A549 (cell line): ENCODE measurements around the gene COG5. TPM values are rescaled to one million over a fixed set of nuclear protein-coding genes. Genes with fewer than 3 reads are reported as not detected.

Source experiments
- ATOH8 ChIP-seq: fragments of 250-450 bp; sonication (Bioruptor Pico); IDR thresholded peaks from 2 replicates; pipeline ENCODE4 v1.5.0; 2020; ENCODE audit warnings: low read depth, mild to moderate bottlenecking, moderate library complexity
- BHLHE40 ChIP-seq: IDR thresholded peaks from 2 replicates; pipeline ENCODE4 v1.6.1; 2012; ENCODE audit warnings: low read depth, low read length, inconsistent platforms
- CBX2 ChIP-seq: fragments of 200-600 bp; sonication (generic); IDR thresholded peaks from 2 replicates; pipeline ENCODE4 v1.6.1; 2016; ENCODE audit warnings: low read depth, mild to moderate bottlenecking, borderline replicate concordance
- CBX8 ChIP-seq: fragments of 200-600 bp; sonication (generic); IDR thresholded peaks from 2 replicates; pipeline ENCODE4 v1.6.1; 2016
- CEBPB ChIP-seq, 2 experiments: fragments of >200 bp in 1 of 2; sonication (Bioruptor Twin) in 1 of 2; formaldehyde crosslinking in 1 of 2; IDR thresholded peaks; 2 replicates each; pipeline ENCODE4 v1.6.1; 2012 to 2016
- CHD2 ChIP-seq: fragments of 150-350 bp; IDR thresholded peaks from 2 replicates; pipeline ENCODE4 v1.6.1; 2014; ENCODE audit warnings: low read length; ENCODE audit not compliant: partially characterized antibody
- EHF ChIP-seq: fragments of 250-450 bp; sonication (Bioruptor Pico); IDR thresholded peaks from 2 replicates; pipeline ENCODE4 v1.5.0; 2020; ENCODE audit warnings: mild to moderate bottlenecking
- EHMT2 ChIP-seq: fragments of 200-600 bp; sonication (generic); IDR thresholded peaks from 2 replicates; pipeline ENCODE4 v1.6.1; 2016; ENCODE audit warnings: antibody characterized with exemption, low read depth, mild to moderate bottlenecking, moderate library complexity
- EP300 ChIP-seq, 2 experiments: fragments of >200 bp; sonication (Bioruptor Twin); formaldehyde crosslinking; IDR thresholded peaks; 2 replicates in 1 of 2; 3 replicates in 1 of 2; pipeline ENCODE4 v1.6.1; 2016 to 2017
- ESRRA ChIP-seq: fragments of 150-350 bp; IDR thresholded peaks from 2 replicates; pipeline ENCODE4 v1.6.1; 2014; ENCODE audit warnings: mild to moderate bottlenecking, low read length, borderline replicate concordance
- FOSB ChIP-seq: fragments of 250-450 bp; sonication (Bioruptor Pico); IDR thresholded peaks from 2 replicates; pipeline ENCODE4 v1.5.0; 2020; ENCODE audit warnings: mild to moderate bottlenecking, moderate library complexity
- FOSL2 ChIP-seq, 2 experiments: fragments of 450-650 bp in 1 of 2; fragments of >200 bp in 1 of 2; sonication (Bioruptor Twin) in 1 of 2; formaldehyde crosslinking; IDR thresholded peaks; 2 replicates each; pipeline versions ENCODE4 v1.5.0 to v1.6.1; 2016 to 2020; ENCODE audit warnings: mild to moderate bottlenecking in 1 of 2, moderate library complexity in 1 of 2
- HOXA7 ChIP-seq: fragments of 250-450 bp; sonication (Bioruptor Pico); IDR thresholded peaks from 2 replicates; pipeline ENCODE4 v1.5.0; 2020; ENCODE audit warnings: mild to moderate bottlenecking, moderate library complexity
- JUN ChIP-seq, 2 experiments: fragments of >200 bp; sonication (Bioruptor Twin); formaldehyde crosslinking; IDR thresholded peaks; 2 replicates in 1 of 2; 3 replicates in 1 of 2; pipeline ENCODE4 v1.6.1; 2016 to 2017
- JUNB ChIP-seq: fragments of >200 bp; sonication (Bioruptor Twin); formaldehyde crosslinking; IDR thresholded peaks from 2 replicates; pipeline ENCODE4 v1.6.1; 2016
- KDM1A ChIP-seq: fragments of 200-600 bp; sonication (generic); IDR thresholded peaks from 2 replicates; pipeline ENCODE4 v1.6.1; 2016; ENCODE audit warnings: low read depth, mild to moderate bottlenecking
- KDM5A ChIP-seq: fragments of 200-600 bp; sonication (generic); IDR thresholded peaks from 2 replicates; pipeline ENCODE4 v1.6.1; 2016; ENCODE audit warnings: antibody characterized with exemption, mild to moderate bottlenecking
- MAFK ChIP-seq: fragments of 450-650 bp; IDR thresholded peaks from 2 replicates; pipeline ENCODE4 v1.6.1; 2014; ENCODE audit not compliant: partially characterized antibody
- MAZ ChIP-seq: fragments of 150-350 bp; IDR thresholded peaks from 2 replicates; pipeline ENCODE4 v1.6.1; 2014; ENCODE audit warnings: antibody characterized with exemption, low read depth, low read length, borderline replicate concordance
- MYC ChIP-seq: IDR thresholded peaks from 2 replicates; pipeline ENCODE4 v1.6.1; 2012; ENCODE audit warnings: mild to moderate bottlenecking, inconsistent platforms, low read length, improper control_type of control experiment, borderline replicate concordance
- NPAS2 ChIP-seq: fragments of 250-450 bp; sonication (Bioruptor Pico); IDR thresholded peaks from 2 replicates; pipeline ENCODE4 v1.8.0; 2022; ENCODE audit warnings: mild to moderate bottlenecking, moderate library complexity, borderline replicate concordance
- POLR2A ChIP-seq: IDR thresholded peaks from 2 replicates; pipeline ENCODE4 v1.6.1; 2012; ENCODE audit warnings: mild to moderate bottlenecking, low read length
- POLR2AphosphoS2 ChIP-seq: conservative IDR thresholded peaks from 2 replicates; pipeline ENCODE4 v1.6.1; 2012; ENCODE audit warnings: low read length, improper control_type of control experiment, inconsistent platforms
- RAD21 ChIP-seq, 2 experiments: fragments of >200 bp in 1 of 2; sonication (Bioruptor Twin) in 1 of 2; formaldehyde crosslinking in 1 of 2; IDR thresholded peaks in 1 of 2; conservative IDR thresholded peaks in 1 of 2; 2 replicates in 1 of 2; 3 replicates in 1 of 2; pipeline ENCODE4 v1.6.1; 2012 to 2018; ENCODE audit warnings: inconsistent platforms in 1 of 2
- TFCP2L1 ChIP-seq: fragments of 250-450 bp; sonication (Bioruptor Pico); IDR thresholded peaks from 2 replicates; pipeline ENCODE4 v1.5.0; 2021; ENCODE audit warnings: mild to moderate bottlenecking
- TP53 ChIP-seq: fragments of 250-450 bp; sonication (Bioruptor Pico); IDR thresholded peaks from 2 replicates; pipeline ENCODE4 v1.5.0; 2021; ENCODE audit warnings: mild to moderate bottlenecking, moderate library complexity
- USF2 ChIP-seq: fragments of 450-650 bp; IDR thresholded peaks from 2 replicates; pipeline ENCODE4 v1.6.1; 2014; ENCODE audit warnings: antibody characterized with exemption
- ZC3H11A ChIP-seq: fragments of 450-650 bp; IDR thresholded peaks from 2 replicates; pipeline ENCODE4 v1.6.1; 2014; ENCODE audit warnings: antibody characterized with exemption, mild to moderate bottlenecking
- ZNF302 ChIP-seq: fragments of 250-450 bp; sonication (Bioruptor Pico); IDR thresholded peaks from 2 replicates; pipeline ENCODE4 v1.9.0; 2021; ENCODE audit warnings: inconsistent platforms, mild to moderate bottlenecking, moderate library complexity
- ZSCAN20 ChIP-seq: fragments of 250-450 bp; sonication (Bioruptor Pico); IDR thresholded peaks from 2 replicates; pipeline ENCODE4 v1.8.0; 2022; ENCODE audit warnings: mild to moderate bottlenecking, moderate library complexity
- polyA plus RNA-seq, 4 experiments: library from polyadenylated mRNA; depleted of rRNA in 3 of 4; stranded (reverse); fragments of >200 nt; fragmentation: RNase III in 1 of 4; extraction: RNeasy Plus Mini Kit Qiagen cat#74134 plus additional on column Dnase treatment in 1 of 4; gene quantifications; 2 replicates in 3 of 4; 3 replicates in 1 of 4; pipeline ENCODE4 v1.2.3, GENCODE V29; 2011 to 2017
- TF ChIP-seq, protein P1 (sequence below): fragments of >200 bp; sonication (Bioruptor Twin); formaldehyde crosslinking; IDR thresholded peaks from 3 replicates; pipeline ENCODE4 v1.6.1; 2016
- TF ChIP-seq, protein P2 (sequence below): fragments of 200-600 bp; sonication (generic); IDR thresholded peaks from 2 replicates; pipeline ENCODE4 v1.6.1; 2016; ENCODE audit warnings: antibody characterized with exemption, mild to moderate bottlenecking, moderate library complexity
- TF ChIP-seq, protein P3 (sequence below): fragments of >200 bp; sonication (Bioruptor Twin); formaldehyde crosslinking; IDR thresholded peaks from 2 replicates; pipeline ENCODE4 v1.6.1; 2016
- TF ChIP-seq, protein P4 (sequence below): fragments of 150-350 bp; IDR thresholded peaks from 2 replicates; pipeline ENCODE4 v1.6.1; 2014; ENCODE audit warnings: low read depth, mild to moderate bottlenecking, low read length

Gene COG5
- polyA plus RNA-seq, 2 of the 4 experiments (the other 2 are of a cell fraction), result 22.5 to 44.0 TPM

DNA sequence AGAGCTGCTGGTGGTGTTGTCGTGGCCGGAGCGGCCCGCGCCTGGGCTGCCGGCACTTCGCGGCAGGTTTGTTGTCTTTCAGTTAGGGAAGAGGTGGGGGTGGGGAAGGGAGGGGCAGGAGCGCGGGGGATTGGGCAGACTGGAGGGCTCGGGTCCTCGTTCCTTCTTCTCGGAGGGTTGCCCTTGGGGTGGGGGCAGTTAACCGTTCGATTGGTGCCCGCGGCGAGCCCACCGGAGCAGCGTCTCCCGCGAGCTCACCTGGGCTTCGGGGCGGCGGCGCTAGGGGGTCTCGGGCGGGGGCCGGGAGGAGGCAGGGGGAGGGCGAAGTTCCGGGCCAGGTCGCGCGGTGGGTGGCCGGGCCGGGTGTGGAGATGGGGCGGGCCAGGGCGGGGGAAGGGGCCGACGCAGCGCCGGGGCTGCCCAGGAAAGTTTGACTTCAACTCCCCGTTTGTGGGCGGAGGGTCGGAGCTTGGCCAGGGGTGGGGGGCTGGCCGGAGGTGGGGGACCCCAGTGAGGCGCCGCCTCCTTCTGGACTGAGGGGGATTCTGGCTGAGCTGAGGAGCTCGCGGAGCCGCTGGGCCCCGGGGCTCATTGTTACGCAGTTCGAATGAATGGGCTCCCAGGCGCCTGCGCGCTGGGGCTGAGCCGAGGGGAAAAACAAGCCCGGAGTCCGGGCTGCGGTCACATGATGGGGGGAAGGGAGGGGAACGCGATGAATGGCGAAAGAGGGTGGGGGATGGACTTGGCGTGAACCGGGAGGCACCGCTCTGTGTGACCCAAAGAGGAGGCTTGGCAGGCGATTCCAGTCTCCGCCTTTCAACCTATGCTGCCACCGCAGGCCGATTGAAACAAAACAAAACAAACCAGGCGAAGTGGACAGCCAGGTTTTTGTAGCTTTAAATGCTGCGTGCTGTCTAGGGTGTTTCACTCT lies 394.3 kb downstream of the COG5 start (continued):
- TF ChIP-seq EHF (CRISPR knock-in tag) (no peak), RAD21 (conservative IDR thresholded peaks at IDR 0.05 in 1 of 2, IDR thresholded peaks at IDR 0.05 in 1 of 2) (peak in 1 of 2 experiments; percentile 19; a peak in 1 of 5 replicates), FOSB (CRISPR knock-in tag) (peak; percentile 90), HOXA7 (CRISPR knock-in tag) (peak; percentile 95), TFCP2L1 (CRISPR knock-in tag) (peak; percentile 96), BHLHE40 (peak; percentile 47; the same call in 1 of the 2 replicates), USF2 (peak; percentile 93), CBX2 (no peak), EHMT2 (no peak), ZC3H11A (no peak), CBX8 (no peak), ESRRA (no peak), JUNB (no peak), KDM5A (no peak), JUN (IDR thresholded peaks at IDR 0.05) (peak; percentile 34 to 68; a peak in 2 of 5 replicates), ZNF302 (CRISPR knock-in tag) (no peak), POLR2A (no peak; the same call in 1 of the 2 replicates), FOSL2 (IDR thresholded peaks at IDR 0.05) (no peak), FOSL2 (CRISPR knock-in tag; IDR thresholded peaks at IDR 0.05) (peak; percentile 48; the same call in 1 of the 2 replicates), EP300 (IDR thresholded peaks at IDR 0.05) (peak in 1 of 2 experiments; percentile 61; a peak in 1 of 5 replicates), MYC (no peak), ATOH8 (CRISPR knock-in tag) (no peak), MAZ (no peak), NPAS2 (CRISPR knock-in tag) (no peak), MAFK (no peak), POLR2AphosphoS2 (peak; percentile 77; the same call in 1 of the 2 replicates), CHD2 (peak; percentile 89), ZSCAN20 (no peak), KDM1A (no peak), TP53 (peak; percentile 54; the same call in 1 of the 2 replicates), CEBPB (IDR thresholded peaks at IDR 0.05) (peak; percentile 74 to 93)
- TF ChIP-seq, protein P1, sequence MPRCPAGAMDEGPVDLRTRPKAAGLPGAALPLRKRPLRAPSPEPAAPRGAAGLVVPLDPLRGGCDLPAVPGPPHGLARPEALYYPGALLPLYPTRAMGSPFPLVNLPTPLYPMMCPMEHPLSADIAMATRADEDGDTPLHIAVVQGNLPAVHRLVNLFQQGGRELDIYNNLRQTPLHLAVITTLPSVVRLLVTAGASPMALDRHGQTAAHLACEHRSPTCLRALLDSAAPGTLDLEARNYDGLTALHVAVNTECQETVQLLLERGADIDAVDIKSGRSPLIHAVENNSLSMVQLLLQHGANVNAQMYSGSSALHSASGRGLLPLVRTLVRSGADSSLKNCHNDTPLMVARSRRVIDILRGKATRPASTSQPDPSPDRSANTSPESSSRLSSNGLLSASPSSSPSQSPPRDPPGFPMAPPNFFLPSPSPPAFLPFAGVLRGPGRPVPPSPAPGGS, result peak; percentile 76; the same call in 1 of the 3 replicates
- TF ChIP-seq, protein P2, sequence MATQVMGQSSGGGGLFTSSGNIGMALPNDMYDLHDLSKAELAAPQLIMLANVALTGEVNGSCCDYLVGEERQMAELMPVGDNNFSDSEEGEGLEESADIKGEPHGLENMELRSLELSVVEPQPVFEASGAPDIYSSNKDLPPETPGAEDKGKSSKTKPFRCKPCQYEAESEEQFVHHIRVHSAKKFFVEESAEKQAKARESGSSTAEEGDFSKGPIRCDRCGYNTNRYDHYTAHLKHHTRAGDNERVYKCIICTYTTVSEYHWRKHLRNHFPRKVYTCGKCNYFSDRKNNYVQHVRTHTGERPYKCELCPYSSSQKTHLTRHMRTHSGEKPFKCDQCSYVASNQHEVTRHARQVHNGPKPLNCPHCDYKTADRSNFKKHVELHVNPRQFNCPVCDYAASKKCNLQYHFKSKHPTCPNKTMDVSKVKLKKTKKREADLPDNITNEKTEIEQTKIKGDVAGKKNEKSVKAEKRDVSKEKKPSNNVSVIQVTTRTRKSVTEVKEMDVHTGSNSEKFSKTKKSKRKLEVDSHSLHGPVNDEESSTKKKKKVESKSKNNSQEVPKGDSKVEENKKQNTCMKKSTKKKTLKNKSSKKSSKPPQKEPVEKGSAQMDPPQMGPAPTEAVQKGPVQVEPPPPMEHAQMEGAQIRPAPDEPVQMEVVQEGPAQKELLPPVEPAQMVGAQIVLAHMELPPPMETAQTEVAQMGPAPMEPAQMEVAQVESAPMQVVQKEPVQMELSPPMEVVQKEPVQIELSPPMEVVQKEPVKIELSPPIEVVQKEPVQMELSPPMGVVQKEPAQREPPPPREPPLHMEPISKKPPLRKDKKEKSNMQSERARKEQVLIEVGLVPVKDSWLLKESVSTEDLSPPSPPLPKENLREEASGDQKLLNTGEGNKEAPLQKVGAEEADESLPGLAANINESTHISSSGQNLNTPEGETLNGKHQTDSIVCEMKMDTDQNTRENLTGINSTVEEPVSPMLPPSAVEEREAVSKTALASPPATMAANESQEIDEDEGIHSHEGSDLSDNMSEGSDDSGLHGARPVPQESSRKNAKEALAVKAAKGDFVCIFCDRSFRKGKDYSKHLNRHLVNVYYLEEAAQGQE, result no peak; the same call in 1 of the 2 replicates
- TF ChIP-seq, protein P3, sequence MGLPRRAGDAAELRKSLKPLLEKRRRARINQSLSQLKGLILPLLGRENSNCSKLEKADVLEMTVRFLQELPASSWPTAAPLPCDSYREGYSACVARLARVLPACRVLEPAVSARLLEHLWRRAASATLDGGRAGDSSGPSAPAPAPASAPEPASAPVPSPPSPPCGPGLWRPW, result no peak
- TF ChIP-seq, protein P4, sequence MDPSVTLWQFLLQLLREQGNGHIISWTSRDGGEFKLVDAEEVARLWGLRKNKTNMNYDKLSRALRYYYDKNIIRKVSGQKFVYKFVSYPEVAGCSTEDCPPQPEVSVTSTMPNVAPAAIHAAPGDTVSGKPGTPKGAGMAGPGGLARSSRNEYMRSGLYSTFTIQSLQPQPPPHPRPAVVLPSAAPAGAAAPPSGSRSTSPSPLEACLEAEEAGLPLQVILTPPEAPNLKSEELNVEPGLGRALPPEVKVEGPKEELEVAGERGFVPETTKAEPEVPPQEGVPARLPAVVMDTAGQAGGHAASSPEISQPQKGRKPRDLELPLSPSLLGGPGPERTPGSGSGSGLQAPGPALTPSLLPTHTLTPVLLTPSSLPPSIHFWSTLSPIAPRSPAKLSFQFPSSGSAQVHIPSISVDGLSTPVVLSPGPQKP, result no peak
